GM18505 (cell line): ENCODE measurements around the gene RASA2.
"Not testable (repeated sequence)": the region's sequence is repeated elsewhere in the genome, so short reads cannot be mapped to it uniquely, and the experiment has no call there.

Experiments used
- ATAC-seq: cut with Tn5 transposase; IDR thresholded peaks from one replicate; pipeline ENCODE4 v1.9.1; 2021; ENCODE audit not compliant: unreplicated experiment
- POLR2A ChIP-seq: IDR thresholded peaks from 4 replicates; pipeline ENCODE4 v1.6.1; 2011; ENCODE audit warnings: borderline replicate concordance; ENCODE audit not compliant: insufficient read depth, insufficient read length; ENCODE audit errors: extremely low read depth

The RASA2 gene

DNA sequence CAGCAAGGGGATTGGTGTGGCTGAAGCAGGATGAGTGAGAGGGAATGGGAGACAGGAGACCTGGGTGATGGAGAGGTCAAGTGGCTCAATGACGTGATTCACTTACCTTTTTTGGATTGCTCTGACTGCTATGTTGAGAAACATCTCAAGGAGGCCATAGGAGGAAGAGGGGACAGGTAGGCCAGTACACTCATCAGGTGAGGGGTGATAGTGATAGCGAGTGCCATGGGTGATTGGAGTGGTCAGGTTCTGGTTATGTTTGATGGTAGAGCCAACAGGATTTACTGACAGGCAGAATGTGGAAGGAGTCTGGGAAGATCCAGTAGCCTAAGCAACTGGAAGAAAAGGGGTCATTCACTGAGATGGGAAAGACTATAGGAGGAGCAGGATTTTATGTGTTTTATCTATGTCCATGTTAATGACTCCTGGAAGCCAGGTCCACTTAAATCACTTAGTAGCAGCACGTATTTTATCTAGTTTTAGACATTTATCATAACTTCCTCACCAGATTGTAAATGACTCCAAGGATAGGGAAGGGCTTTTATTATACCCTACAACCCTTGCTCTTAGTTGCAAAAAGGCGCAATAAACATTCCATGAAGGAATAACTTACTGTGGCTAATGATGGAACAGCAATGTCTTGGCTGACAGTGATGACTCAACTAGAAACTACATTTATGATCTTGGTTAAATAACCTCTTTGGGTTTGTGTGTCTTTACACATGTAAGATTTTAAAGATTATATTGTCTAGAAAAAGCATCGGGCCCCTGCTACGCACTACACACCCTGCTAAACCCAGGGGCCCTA lies 131.5 kb downstream of the RASA2 start:
- no peak for TF ChIP-seq POLR2A
- no peak for ATAC-seq

- no peak for ATAC-seq
- TF ChIP-seq POLR2A, result no peak
These were observed 132.1 kb downstream of the RASA2 start for GRCh38 chr3:141618938-141619337.

GRCh38 chr3:141619450-141619849 lies 132.6 kb downstream of the RASA2 start:
- TF ChIP-seq POLR2A, result no peak
- ATAC-seq, result no peak

DNA sequence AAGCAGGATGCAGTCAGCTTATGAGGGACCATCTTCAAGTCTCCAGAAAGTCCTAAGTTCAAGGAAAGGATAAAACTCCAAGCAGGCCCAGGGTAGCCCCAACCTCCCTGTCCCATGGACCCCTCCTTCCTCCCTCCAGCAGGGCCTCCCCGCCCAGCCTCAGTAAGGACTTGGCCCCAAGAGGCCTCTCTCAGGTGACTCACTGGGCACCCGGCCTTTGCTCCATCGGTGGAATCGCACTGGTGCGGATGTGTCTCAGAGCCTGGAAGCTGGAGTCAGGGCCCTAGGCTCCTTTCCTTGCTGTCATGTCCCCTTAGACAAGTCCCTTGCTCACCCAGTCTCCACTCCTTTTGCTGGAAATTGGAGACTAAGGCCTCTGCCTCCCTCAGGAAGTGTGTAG lies 136.9 kb downstream of the RASA2 start:
- no peak for ATAC-seq
- TF ChIP-seq POLR2A, result no peak

DNA sequence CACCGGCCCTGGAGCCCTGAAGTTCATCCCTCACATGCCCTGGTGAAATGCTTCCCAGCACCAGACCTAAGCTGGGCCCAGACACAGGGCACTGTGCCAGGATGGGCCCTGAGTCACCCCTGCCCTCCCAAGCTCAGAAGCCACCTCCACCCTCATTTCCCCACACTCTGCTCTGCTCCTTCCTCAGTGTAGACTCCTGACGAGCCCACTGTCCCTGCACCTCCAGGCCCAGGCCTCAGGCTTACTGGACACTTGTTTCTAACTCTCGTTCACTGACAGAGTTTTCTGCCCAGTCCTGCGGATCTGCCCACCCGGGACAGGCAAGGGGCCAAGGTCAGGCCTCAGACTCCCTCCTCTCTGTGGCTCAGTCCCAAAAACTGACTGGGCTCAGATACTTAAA lies 138.7 kb downstream of the RASA2 start:
- ATAC-seq, result no peak

GRCh38 chr3:141628334-141628733 lies 141.5 kb downstream of the RASA2 start:
- not testable (repeated sequence) for ATAC-seq

More for the DNA sequence above, 138.7 kb downstream of the RASA2 start:
- no peak for TF ChIP-seq POLR2A

DNA sequence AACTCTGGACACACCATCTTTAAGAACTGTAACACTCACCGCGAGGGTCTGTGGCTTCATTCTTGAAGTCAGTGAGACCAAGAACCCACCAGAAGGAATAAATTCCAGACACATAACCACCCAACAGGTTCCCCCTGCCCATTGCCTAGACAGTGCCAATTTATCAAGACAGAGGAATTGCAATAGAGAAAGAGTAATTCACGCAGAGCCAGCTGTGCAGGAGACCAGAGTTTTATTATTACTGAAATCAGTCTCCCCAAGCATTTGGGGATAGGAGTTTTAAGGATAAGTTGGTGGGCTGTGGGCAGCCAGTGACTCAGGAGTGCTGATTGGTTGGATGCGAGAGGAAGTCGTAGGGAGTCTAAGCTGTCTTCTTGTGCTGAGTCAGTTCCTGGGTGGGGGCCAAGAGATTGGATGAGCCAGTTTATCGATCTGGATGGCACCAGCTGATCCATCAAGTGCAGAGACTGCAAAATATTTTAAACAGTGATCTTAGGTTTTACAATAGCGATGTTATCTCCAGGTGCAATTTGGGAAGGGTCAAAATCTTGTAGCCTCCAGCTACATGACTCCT lies 142.1 kb downstream of the RASA2 start:
- not testable (repeated sequence) for ATAC-seq

GRCh38 chr3:141629976-141630375 lies 143.1 kb downstream of the RASA2 start:
- no peak for ATAC-seq
- TF ChIP-seq POLR2A, result no peak

DNA sequence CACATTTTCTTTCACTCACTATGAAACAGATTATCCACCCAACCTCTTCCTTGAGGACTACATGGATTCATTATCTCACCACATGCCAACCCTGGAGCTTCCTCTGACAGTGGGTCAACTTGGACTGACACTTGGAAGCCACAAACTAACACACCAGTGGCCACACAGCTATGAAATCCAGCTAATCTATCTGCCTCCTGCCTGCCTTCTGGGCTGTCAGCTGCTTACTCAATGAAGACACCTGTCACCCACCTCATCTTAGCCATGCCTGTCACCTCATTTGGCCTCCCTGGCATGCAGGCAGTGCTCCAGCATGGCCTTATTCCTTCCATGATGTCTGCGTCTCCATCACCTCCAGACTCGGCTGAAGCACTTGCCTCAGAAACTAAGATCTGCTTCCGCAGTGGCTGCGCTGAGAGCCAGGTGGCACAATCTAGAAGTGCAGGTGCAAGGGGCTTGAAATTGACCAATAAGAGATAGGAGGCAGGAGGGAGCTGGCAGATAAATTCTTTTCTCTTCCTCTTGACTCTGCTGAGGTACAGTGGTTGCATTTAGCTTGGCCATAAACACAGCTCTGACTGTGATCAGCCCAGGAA lies 146.1 kb downstream of the RASA2 start:
- no peak for TF ChIP-seq POLR2A
- no peak for ATAC-seq

- no peak for TF ChIP-seq POLR2A
- no peak for ATAC-seq
These were observed 155.4 kb downstream of the RASA2 start for GRCh38 chr3:141642215-141642614.

DNA sequence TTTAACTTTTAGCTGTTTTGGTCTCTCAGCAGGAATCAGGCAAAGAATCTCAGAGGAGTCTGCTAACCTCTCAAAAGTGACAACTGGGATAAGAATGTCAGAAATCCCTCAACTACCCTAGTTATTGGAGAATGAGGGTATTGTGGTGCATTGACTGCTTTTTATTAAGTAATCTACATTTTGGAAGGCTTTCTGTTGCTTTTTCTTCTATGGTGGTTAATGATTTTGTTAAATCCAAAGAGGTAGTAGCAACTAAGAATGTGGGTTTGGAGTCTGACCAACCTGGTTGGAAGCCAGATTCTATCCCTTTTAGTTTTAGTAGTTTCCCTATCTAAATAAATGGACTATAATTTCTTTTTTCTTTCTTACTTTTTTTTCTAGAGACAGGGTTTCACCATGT lies 156.6 kb downstream of the RASA2 start:
- ATAC-seq, result no peak
- TF ChIP-seq POLR2A, result no peak

DNA sequence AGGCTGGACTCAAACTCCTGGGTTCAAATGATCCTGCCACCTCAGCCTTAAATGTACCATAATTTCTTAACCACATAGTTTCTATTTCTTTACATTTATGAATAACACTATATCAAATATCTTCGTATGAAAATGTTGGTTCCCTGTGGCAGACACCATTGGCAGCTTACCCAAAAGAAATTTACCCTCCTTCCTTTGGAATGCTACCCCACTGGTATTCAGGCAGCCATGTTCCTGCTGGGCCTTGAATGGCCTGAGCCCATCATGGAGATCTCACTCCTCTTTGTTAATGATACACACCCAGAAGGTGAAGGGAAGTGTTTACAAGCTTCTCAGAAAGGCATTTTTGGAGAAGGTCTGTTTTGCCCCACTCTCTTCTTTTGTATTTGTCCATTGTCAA lies 157.0 kb downstream of the RASA2 start:
- ATAC-seq, result no peak
- TF ChIP-seq POLR2A, result no peak

DNA sequence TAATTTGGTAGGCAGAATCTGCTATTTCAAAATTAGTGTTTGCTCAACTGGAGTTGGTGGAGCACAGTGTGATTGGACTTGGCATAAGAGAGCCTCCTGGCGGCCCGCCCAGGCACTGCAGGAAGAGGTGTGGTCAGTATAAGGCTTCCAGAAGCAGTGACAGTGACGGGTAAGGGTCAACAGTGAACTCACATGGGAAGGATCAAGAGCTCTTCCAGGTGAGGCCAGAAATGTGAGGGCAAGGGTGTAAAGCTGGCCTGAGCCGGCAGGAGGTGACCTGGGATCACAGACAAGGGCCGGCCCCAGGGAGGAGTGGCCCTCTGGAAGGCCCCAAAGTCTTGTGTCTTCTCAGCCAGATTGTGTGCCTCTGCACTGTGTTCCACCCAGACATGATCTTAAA lies 158.1 kb downstream of the RASA2 start:
- ATAC-seq, result peak; percentile 69
- TF ChIP-seq POLR2A, result no peak

- no peak for TF ChIP-seq POLR2A
- no peak for ATAC-seq
These were observed 160.1 kb downstream of the RASA2 start for GRCh38 chr3:141646760-141647561.

DNA sequence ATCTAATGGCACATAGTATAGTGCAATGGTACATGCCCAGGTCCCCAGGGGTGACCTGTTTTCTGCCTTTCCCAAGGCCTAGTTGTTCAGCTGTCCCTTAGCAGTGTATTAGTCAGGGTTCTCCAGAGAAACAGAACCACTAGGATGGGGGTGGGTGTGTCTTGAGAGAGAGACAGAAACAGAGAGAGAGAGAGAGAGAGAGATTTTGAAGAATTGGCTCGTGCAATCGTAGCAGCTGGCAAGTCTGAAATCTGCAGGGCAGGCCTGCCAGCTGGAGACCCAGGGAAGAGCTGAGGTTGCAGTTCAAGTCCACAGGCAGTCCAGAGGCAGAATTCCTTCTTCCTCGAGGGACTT lies 160.7 kb downstream of the RASA2 start:
- TF ChIP-seq POLR2A, result no peak
- ATAC-seq, result no peak
